ENCODE measurements around the gene NELFA. TPM values are rescaled to one million over a fixed set of nuclear protein-coding genes. Genes with fewer than 3 reads are reported as not detected.

NELFA gene
- total and polyA plus RNA-seq, 2 of the 4 experiments (the other 2 are of a cell fraction): 4.3 to 21.9 TPM

GRCh38 chr4:1973218-1973617, 35.6 kb downstream of the NELFA start:
- ATAC-seq (ENCODE audit: low read depth) (no peak), DNase-seq (no peak)
- H3K23ac ChIP-seq (ENCODE audit: low read depth, low read length): no peak overlapping the region
- H3K4me3 ChIP-seq (ENCODE audit: insufficient read depth, low read depth, low read length): no peak overlapping the region
- H3K4me2 ChIP-seq (ENCODE audit: low read depth, low read length): no peak overlapping the region
- intact Hi-C loops (cut with micrococcal nuclease) (no loop called here), in situ Hi-C loops (cut with MboI; ENCODE audit: low sequenced_read_pairs) (no loop called here), dilution Hi-C loops (cut with HindIII; ENCODE audit: low sequenced_read_pairs, unreplicated experiment) (no loop called here)
- no peak overlapping the region for H2AK9ac ChIP-seq (replicated peaks; ENCODE audit: low read depth, low read length, poor library complexity)
- no peaks in the 10 kb centered on the region for H3K27me3 ChIP-seq (ENCODE audit: control insufficient read depth, insufficient read depth, low read length)
- no peak overlapping the region for H2AK5ac ChIP-seq (ENCODE audit: low read depth, low read length)
- no peak overlapping the region for H3K18ac ChIP-seq (ENCODE audit: low read depth, low read length)
- no peak overlapping the region for H4K8ac ChIP-seq (ENCODE audit: low read depth in 2 of 2, low read length in 2 of 2)
- H2BK20ac ChIP-seq (ENCODE audit: low read depth, low read length): no peak overlapping the region
- H2BK5ac ChIP-seq (ENCODE audit: low read depth, low read length, poor library complexity, severe bottlenecking): no peak overlapping the region
- no peak overlapping the region for H3K56ac ChIP-seq (ENCODE audit: extremely low read depth, insufficient read depth, low read length)
- no peak overlapping the region for H4K91ac ChIP-seq (ENCODE audit: insufficient read depth, low read depth, low read length)
- whole genome bisulfite sequencing, 2 experiments (ENCODE audit: extremely low coverage in 2 of 2, insufficient read length in 1 of 2): 100% methylated on average over 4 of the region's 12 CpGs; no CpG with 5 or more reads in 1 of the 2 experiments
- BruUV-seq (replicated peaks): no TSS peak
- no peaks in the 10 kb centered on the region for H3K9me3 ChIP-seq (ENCODE audit: control insufficient read depth, insufficient read depth, low read length)
- H4K20me1 ChIP-seq (ENCODE audit: insufficient read depth, low read length): no peaks in the 10 kb centered on the region; the same call in 1 of the 2 replicates
- no peaks in the 10 kb centered on the region for H3K4me1 ChIP-seq (ENCODE audit: control insufficient read depth, insufficient read depth, low read length)
- no peak overlapping the region for H3K27ac ChIP-seq (ENCODE audit: insufficient read depth, low read length)
- no peak overlapping the region for H3K14ac ChIP-seq (replicated peaks; ENCODE audit: low read depth, low read length)
- H3K36me3 ChIP-seq (ENCODE audit: control insufficient read depth, insufficient read depth, low read length): peaks cover 50% of the 10 kb centered on the region
- no peak overlapping the region for H3K4ac ChIP-seq (ENCODE audit: low read depth, low read length)
- ChIA-PET POLR2A (ENCODE audit: unreplicated experiment) (no interaction called here), CTCF (no interaction called here)
- TF ChIP-seq RCOR1 (IDR thresholded peaks at IDR 0.05; ENCODE audit: insufficient replicate concordance, low read length) (no peak), CTCF (conservative IDR thresholded peaks at IDR 0.05; ENCODE audit: low read depth, low read length) (no peak), FOS (IDR thresholded peaks at IDR 0.05; ENCODE audit: low read depth, low read length) (no peak), USF2 (IDR thresholded peaks at IDR 0.05; ENCODE audit: low read depth, low read length) (no peak), CEBPB (IDR thresholded peaks at IDR 0.05; ENCODE audit: low read depth, low read length) (no peak), RFX5 (IDR thresholded peaks at IDR 0.05; ENCODE audit: low read depth, low read length) (no peak), POLR2A (IDR thresholded peaks at IDR 0.05; ENCODE audit: low read depth, low read length) (no peak), ELK1 (IDR thresholded peaks at IDR 0.05; ENCODE audit: borderline replicate concordance, low read depth, low read length) (no peak), SMC3 (IDR thresholded peaks at IDR 0.05; ENCODE audit: low read depth, low read length) (no peak), MAZ (IDR thresholded peaks at IDR 0.05; ENCODE audit: borderline replicate concordance, low read depth, low read length) (no peak), NFE2L2 (IDR thresholded peaks at IDR 0.05; ENCODE audit: low read depth, low read length) (no peak), BHLHE40 (IDR thresholded peaks at IDR 0.05; ENCODE audit: low read depth, low read length) (no peak), MXI1 (IDR thresholded peaks at IDR 0.05; ENCODE audit: borderline replicate concordance, low read depth, low read length) (no peak), CHD1 (IDR thresholded peaks at IDR 0.05; ENCODE audit: low read depth, low read length) (no peak), RAD21 (IDR thresholded peaks at IDR 0.05; ENCODE audit: low read length) (no peak)
- H3K79me1 ChIP-seq (ENCODE audit: low read depth in 1 of 2, low read length in 2 of 2): peaks cover 4 to 35% of the 10 kb centered on the region in 2 experiments; a peak in 3 of 4 replicates
- no peak overlapping the region for H3K9ac ChIP-seq (ENCODE audit: low read depth, low read length)
- no peak overlapping the region for H4K5ac ChIP-seq (ENCODE audit: low read depth, low read length)
- no peak overlapping the region for H2BK15ac ChIP-seq (ENCODE audit: low read depth, low read length)
- H2AFZ ChIP-seq (replicated peaks; ENCODE audit: low read length, poor library complexity): no peak overlapping the region
- H3K9me1 ChIP-seq (ENCODE audit: insufficient read depth, low read length): no peaks in the 10 kb centered on the region
- H2BK120ac ChIP-seq (ENCODE audit: low read depth, low read length): no peak overlapping the region
